PC-3 (cell line): ENCODE results near the gene SLC19A1. TPM values are rescaled to one million over a fixed set of nuclear protein-coding genes. Genes with fewer than 3 reads are reported as not detected.

Source experiments
- ATAC-seq: fragments of 200-7000 bp; cut with Tn5 transposase; 2 replicates; pipeline ENCODE4 v1.9.1; 2020; ENCODE audit warnings: mild to moderate bottlenecking, moderate library complexity
- BruUV-seq: library from RNA; stranded (reverse); fragments of 400-500 nt; replicated peaks from 2 replicates; lab custom pipeline; 2021; lab: Mats Ljungman, UMichigan
- CTCF ChIA-PET: fragments of 300-600 bp; sonication (Branson Sonifier 250); formaldehyde crosslinking; loops from one replicate; lab custom pipeline; 2022; ENCODE audit warnings: antibody characterized with exemption; lab: Charles Lee
- POLR2A ChIA-PET: fragments of 300-600 bp; sonication (Branson Sonifier 250); formaldehyde crosslinking; loops from one replicate; lab custom pipeline; 2022; ENCODE audit warnings: antibody characterized with exemption; ENCODE audit not compliant: unreplicated experiment; lab: Charles Lee
- DNase-seq: peaks from one replicate; pipeline ENCODE4 v3.0.0-alpha.2; 2015
- H2AFZ ChIP-seq: fragments of 300-600 bp; sonication (generic); 2 replicates; pipeline ENCODE4 v1.6.0; 2016; ENCODE audit warnings: antibody characterized with exemption, low read length
- H3F3A ChIP-seq: fragments of 300-600 bp; sonication (generic); one replicate; pipeline ENCODE4 v1.6.0; 2017; ENCODE audit warnings: antibody characterized with exemption, low read length, control low read depth, mild to moderate bottlenecking; ENCODE audit not compliant: unreplicated experiment
- H3K27ac ChIP-seq: fragments of 300-600 bp; sonication (generic); 2 replicates; pipeline ENCODE4 v1.5.1; 2016; ENCODE audit warnings: mild to moderate bottlenecking, low read length
- H3K27me3 ChIP-seq: fragments of 300-600 bp; sonication (generic); 2 replicates; pipeline ENCODE4 v1.6.1; 2016; ENCODE audit warnings: low read length, mixed read lengths
- H3K36me3 ChIP-seq: fragments of 300-600 bp; sonication (generic); 2 replicates; pipeline ENCODE4 v1.6.1; 2016; ENCODE audit warnings: low read depth, mixed run types, low read length, mixed read lengths
- H3K4me1 ChIP-seq: fragments of 300-600 bp; sonication (generic); 2 replicates; pipeline ENCODE4 v1.5.1; 2016; ENCODE audit warnings: low read length; ENCODE audit not compliant: insufficient read depth
- H3K4me2 ChIP-seq: fragments of 300-600 bp; sonication (generic); 2 replicates; pipeline ENCODE4 v1.6.0; 2016; ENCODE audit warnings: low read length
- H3K4me3 ChIP-seq: fragments of 300-600 bp; sonication (generic); 2 replicates; pipeline ENCODE4 v1.5.1; 2016; ENCODE audit warnings: mild to moderate bottlenecking, low read length, mixed read lengths
- H3K79me2 ChIP-seq: fragments of 300-600 bp; sonication (generic); 2 replicates; pipeline ENCODE4 v1.6.1; 2017; ENCODE audit warnings: low read length, mixed read lengths
- H3K9ac ChIP-seq: fragments of 300-600 bp; sonication (generic); 2 replicates; pipeline ENCODE4 v1.6.0; 2016; ENCODE audit warnings: mild to moderate bottlenecking, low read length
- H3K9me2 ChIP-seq: fragments of 300-600 bp; sonication (generic); replicated peaks from 2 replicates; pipeline ENCODE4 v1.6.1; 2016; ENCODE audit warnings: mixed run types, low read length, mixed read lengths
- H3K9me3 ChIP-seq: fragments of 300-600 bp; sonication (generic); 2 replicates; pipeline ENCODE4 v1.6.1; 2016; ENCODE audit warnings: low read length, mixed read lengths
- H4K20me1 ChIP-seq: fragments of 300-600 bp; sonication (generic); 2 replicates; pipeline ENCODE4 v1.6.1; 2016; ENCODE audit warnings: low read length, mixed read lengths
- EZH2 ChIP-seq: fragments of 300-600 bp; sonication (generic); IDR thresholded peaks from one replicate; pipeline ENCODE4 v1.6.1; 2017; ENCODE audit warnings: antibody characterized with exemption, mild to moderate bottlenecking, low read length; ENCODE audit not compliant: unreplicated experiment
- EZH2phosphoT487 ChIP-seq: fragments of 300-600 bp; sonication (generic); IDR thresholded peaks from 2 replicates; pipeline ENCODE4 v1.6.1; 2018; ENCODE audit warnings: mild to moderate bottlenecking, antibody characterized with exemption, low read length, borderline replicate concordance
- intact Hi-C: fragments of 100-400 bp; cut with micrococcal nuclease; formaldehyde crosslinking; loops from 2 replicates; pipeline ENCODE4 v1.9.0; 2023
- total RNA-seq: library from RNA; depleted of rRNA; stranded (reverse); fragments of >200 nt; gene quantifications from 2 replicates; pipeline ENCODE4 v1.2.3, GENCODE V29; 2014
- TF ChIP-seq, protein P1 (sequence below): fragments of 300-600 bp; sonication (generic); conservative IDR thresholded peaks from 2 replicates; pipeline ENCODE4 v1.5.1; 2017; ENCODE audit warnings: antibody characterized with exemption, low read depth, mild to moderate bottlenecking, low read length

Gene SLC19A1
- total RNA-seq, 1 experiment from 2014 or later, result 54.2 TPM

GRCh38 chr21:45477176-45478114 lies 64.8 kb downstream of the SLC19A1 start:
- ATAC-seq, result peak; percentile 14
- Histone ChIP-seq H4K20me1 (no peaks in the 10 kb centered on the region), H3K9me2 (no peaks in the 10 kb centered on the region), H3K79me2 (no peaks in the 10 kb centered on the region), H3K9ac (no peak overlapping the region), H2AFZ (no peak overlapping the region; the same call in 1 of the 2 replicates), H3K27me3 (no peaks in the 10 kb centered on the region), H3K4me2 (no peak overlapping the region), H3K9me3 (no peaks in the 10 kb centered on the region), H3K4me1 (no peaks in the 10 kb centered on the region), H3K36me3 (peaks cover 6% of the 10 kb centered on the region), H3K4me3 (no peak overlapping the region), H3F3A (no peaks in the 10 kb centered on the region), H3K27ac (no peak overlapping the region)
- TF ChIP-seq EZH2, result no peak
- no peak for TF ChIP-seq EZH2phosphoT487
- BruUV-seq, result no TSS peak
- CTCF ChIA-PET, result no interaction called here
- POLR2A ChIA-PET, result no interaction called here
- intact Hi-C loops, result no loop called here
- DNase-seq, result no peak

DNA sequence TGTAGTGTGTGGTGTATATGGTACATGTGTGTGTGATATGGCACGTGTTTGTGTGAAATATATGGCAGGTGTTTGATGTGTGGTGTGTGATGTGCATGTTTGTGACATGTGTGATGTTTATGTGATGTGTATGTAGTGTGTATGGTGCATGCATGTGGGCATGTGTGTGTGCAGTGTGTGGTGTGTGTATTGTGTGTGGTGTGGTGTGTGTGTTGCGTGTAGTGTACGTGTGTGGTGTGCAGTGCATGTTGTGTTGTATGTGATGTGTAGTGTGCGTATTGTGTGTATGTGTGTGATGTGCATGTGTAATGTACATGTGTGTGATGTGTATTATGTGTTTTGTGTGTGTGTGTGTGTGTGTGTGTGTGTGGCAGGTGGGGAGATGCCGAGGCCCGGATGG lies 65.7 kb downstream of the SLC19A1 start:
- Histone ChIP-seq H3K4me2 (no peak overlapping the region), H2AFZ (no peak overlapping the region), H3K4me3 (no peak overlapping the region), H3K27ac (no peak overlapping the region), H3F3A (no peaks in the 10 kb centered on the region), H4K20me1 (no peaks in the 10 kb centered on the region), H3K27me3 (no peaks in the 10 kb centered on the region), H3K9me2 (no peaks in the 10 kb centered on the region), H3K9ac (no peak overlapping the region), H3K9me3 (no peaks in the 10 kb centered on the region), H3K79me2 (no peaks in the 10 kb centered on the region), H3K4me1 (peaks cover 3% of the 10 kb centered on the region), H3K36me3 (peaks cover 6% of the 10 kb centered on the region)
- TF ChIP-seq EZH2phosphoT487 (no peak), EZH2 (no peak)
- TF ChIP-seq, protein P1, sequence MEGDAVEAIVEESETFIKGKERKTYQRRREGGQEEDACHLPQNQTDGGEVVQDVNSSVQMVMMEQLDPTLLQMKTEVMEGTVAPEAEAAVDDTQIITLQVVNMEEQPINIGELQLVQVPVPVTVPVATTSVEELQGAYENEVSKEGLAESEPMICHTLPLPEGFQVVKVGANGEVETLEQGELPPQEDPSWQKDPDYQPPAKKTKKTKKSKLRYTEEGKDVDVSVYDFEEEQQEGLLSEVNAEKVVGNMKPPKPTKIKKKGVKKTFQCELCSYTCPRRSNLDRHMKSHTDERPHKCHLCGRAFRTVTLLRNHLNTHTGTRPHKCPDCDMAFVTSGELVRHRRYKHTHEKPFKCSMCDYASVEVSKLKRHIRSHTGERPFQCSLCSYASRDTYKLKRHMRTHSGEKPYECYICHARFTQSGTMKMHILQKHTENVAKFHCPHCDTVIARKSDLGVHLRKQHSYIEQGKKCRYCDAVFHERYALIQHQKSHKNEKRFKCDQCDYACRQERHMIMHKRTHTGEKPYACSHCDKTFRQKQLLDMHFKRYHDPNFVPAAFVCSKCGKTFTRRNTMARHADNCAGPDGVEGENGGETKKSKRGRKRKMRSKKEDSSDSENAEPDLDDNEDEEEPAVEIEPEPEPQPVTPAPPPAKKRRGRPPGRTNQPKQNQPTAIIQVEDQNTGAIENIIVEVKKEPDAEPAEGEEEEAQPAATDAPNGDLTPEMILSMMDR, result no peak
- POLR2A ChIA-PET, result no interaction called here
- no TSS peak for BruUV-seq
- no peak for ATAC-seq
- intact Hi-C loops, result no loop called here
- CTCF ChIA-PET, result no interaction called here
- no peak for DNase-seq

GRCh38 chr21:45475797-45476570 lies 66.3 kb downstream of the SLC19A1 start:
- Histone ChIP-seq H4K20me1 (no peaks in the 10 kb centered on the region), H3K9me2 (no peaks in the 10 kb centered on the region), H3K9me3 (no peaks in the 10 kb centered on the region), H3F3A (no peaks in the 10 kb centered on the region), H3K4me1 (peaks cover 9% of the 10 kb centered on the region), H3K4me3 (no peak overlapping the region), H3K9ac (no peak overlapping the region), H3K27ac (no peak overlapping the region), H3K4me2 (no peak overlapping the region), H3K79me2 (no peaks in the 10 kb centered on the region), H2AFZ (no peak overlapping the region), H3K36me3 (peaks cover 4% of the 10 kb centered on the region), H3K27me3 (no peaks in the 10 kb centered on the region)
- ATAC-seq (no peak), DNase-seq (no peak)
- intact Hi-C loops, result no loop called here
- POLR2A ChIA-PET, result no interaction called here
- CTCF ChIA-PET, result interaction anchor here (0.6 kb wide), 1 partner anchor 342 kb away, joined by 3 read pairs; no protein-coding TSS in a partner anchor
- BruUV-seq, result no TSS peak
- TF ChIP-seq EZH2 (no peak), EZH2phosphoT487 (no peak)
- TF ChIP-seq, protein P1, result no peak
